ENCODE data around the gene DNPEP.

DNA sequence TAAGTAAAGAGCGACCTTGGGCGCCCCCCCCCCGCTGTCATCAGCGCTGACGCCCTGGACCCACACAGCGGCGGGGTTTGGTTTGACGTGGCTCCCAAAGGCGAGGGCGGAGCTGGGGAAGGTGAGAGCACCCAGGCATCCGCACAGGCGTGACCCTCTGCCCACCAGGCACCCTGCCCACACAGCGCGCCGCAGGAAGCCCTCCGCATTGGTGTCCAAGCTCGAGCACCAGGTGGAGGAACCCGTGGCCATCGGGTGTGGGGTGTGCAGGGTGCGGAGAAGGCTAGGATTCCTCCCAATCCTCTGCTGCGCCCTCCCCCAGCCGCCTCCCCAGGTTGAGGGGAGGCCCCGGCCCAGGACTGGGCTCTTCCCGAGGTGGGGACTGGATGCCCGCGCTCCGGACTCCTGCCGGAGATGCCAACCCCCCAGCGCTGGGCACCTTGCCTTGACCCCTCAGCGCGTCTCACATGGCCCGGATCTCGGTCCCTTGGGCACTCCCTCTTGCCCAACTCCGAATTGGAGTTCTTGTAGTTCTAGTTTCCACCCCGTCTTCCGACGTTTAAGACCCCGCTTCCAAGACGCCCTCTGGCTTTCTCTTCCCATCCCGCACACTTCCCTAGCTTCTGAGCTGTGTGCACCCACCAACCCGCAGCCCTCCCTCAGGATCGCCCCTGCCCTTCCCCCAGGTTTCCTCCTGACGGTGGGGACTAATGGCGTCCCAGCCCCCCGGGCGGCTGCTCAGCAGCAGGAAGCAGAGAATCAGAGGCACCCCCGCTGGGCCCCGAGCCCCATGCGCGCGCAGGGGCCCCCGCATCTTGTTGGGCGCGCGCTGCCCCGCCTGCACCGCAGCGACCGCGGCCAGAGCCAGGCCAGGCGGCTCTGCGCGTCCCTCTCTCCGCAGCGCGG lies 29.3 kb downstream of the DNPEP start:
- TF ChIP-seq POLR2A (IDR thresholded peaks at IDR 0.05; ENCODE audit: low read depth, low read length) (no peak), CTCF (conservative IDR thresholded peaks at IDR 0.05; ENCODE audit: low read depth, low read length) (no peak), MXI1 (IDR thresholded peaks at IDR 0.05; ENCODE audit: borderline replicate concordance, low read depth, low read length) (no peak), SMC3 (IDR thresholded peaks at IDR 0.05; ENCODE audit: low read depth, low read length) (no peak)

All from IMR-90 (cell line).